Breast epithelium (tissue), 4 donors: ENCODE data around the gene KRT86. TPM values are rescaled to one million over a fixed set of nuclear protein-coding genes. Genes with fewer than 3 reads are reported as not detected.

ENCODE experiments used
- DNase-seq, 2 donors: peaks; one replicate each; pipeline ENCODE4 v3.0.0-alpha.2; 2019; ENCODE audit warnings: low spot score in 2 of 2
- H3K27ac ChIP-seq, 2 donors: fragments of 200-600 bp; sonication (generic) in 1 of 2; one replicate each; pipeline ENCODE4 v1.5.1; 2016 to 2019; ENCODE audit warnings: mild to moderate bottlenecking in 1 of 2
- H3K27me3 ChIP-seq, 2 donors: fragments of 200-600 bp; sonication (generic) in 1 of 2; one replicate each; pipeline versions ENCODE4 v1.5.1 to v1.6.0; 2017 to 2019; ENCODE audit warnings: control low read depth in 1 of 2, mild to moderate bottlenecking in 1 of 2
- H3K36me3 ChIP-seq: fragments of 200-600 bp; one replicate; pipeline ENCODE4 v1.5.1; 2019
- H3K4me1 ChIP-seq, 2 donors: fragments of 200-600 bp; sonication (generic); one replicate each; pipeline ENCODE4 v1.5.1; 2016 to 2019; ENCODE audit warnings: control low read depth in 1 of 2
- H3K4me3 ChIP-seq, 3 donors: fragments of 200-600 bp; sonication (generic); 1 replicate in 2 of 3; 2 replicates in 1 of 3; pipeline ENCODE4 v1.5.1; 2016 to 2019; ENCODE audit warnings: mild to moderate bottlenecking in 3 of 3, moderate library complexity in 2 of 3
- H3K9me3 ChIP-seq, 2 donors: fragments of 200-600 bp; sonication (generic) in 1 of 2; one replicate each; pipeline ENCODE4 v1.5.1; 2016 to 2019; ENCODE audit warnings: control low read depth in 1 of 2
- CTCF ChIP-seq, 3 donors: fragments of 450-650 bp; IDR thresholded peaks; one replicate each; pipeline ENCODE4 v1.5.1; 2016 to 2017; ENCODE audit warnings: antibody characterized with exemption in 3 of 3, mild to moderate bottlenecking in 3 of 3, moderate library complexity in 3 of 3
- POLR2A ChIP-seq: fragments of 450-650 bp; IDR thresholded peaks from one replicate; pipeline ENCODE4 v1.6.1; 2016; ENCODE audit warnings: antibody characterized with exemption, mild to moderate bottlenecking, moderate library complexity
- POLR2AphosphoS5 ChIP-seq, 3 donors: sonication (generic); formaldehyde crosslinking; IDR thresholded peaks; one replicate each; pipeline ENCODE4 v1.6.1; 2017; ENCODE audit warnings: antibody characterized with exemption in 3 of 3
- intact Hi-C: fragments of 100-400 bp; cut with DNase I; formaldehyde crosslinking; loops from one replicate; pipeline ENCODE4 v1.15.1; 2023; ENCODE audit warnings: low total_unique reads
- total RNA-seq, 3 donors: library from RNA; depleted of rRNA; stranded (reverse); fragments of >200 nt; gene quantifications; one replicate each; pipeline ENCODE4 v1.1.0, GENCODE V29; 2016

Gene KRT86
- total RNA-seq, 3 donors from 2014 or later, result 0.66 to 2.2 TPM; not detected in 1

GRCh38 chr12:52316701-52317100 is 42.3 kb downstream of the KRT86 start:
- no peaks in the 10 kb centered on the region for H3K4me1 ChIP-seq
- TF ChIP-seq POLR2A, result no peak
- TF ChIP-seq CTCF (IDR thresholded peaks at IDR 0.05), result no peak
- TF ChIP-seq POLR2AphosphoS5 (IDR thresholded peaks at IDR 0.05), result no peak
- H3K4me3 ChIP-seq, result no peak overlapping the region
- H3K27ac ChIP-seq, result no peak overlapping the region
- no peaks in the 10 kb centered on the region for H3K36me3 ChIP-seq
- no peak for DNase-seq
- no peaks in the 10 kb centered on the region for H3K9me3 ChIP-seq
- peaks cover 0 to 8% of the 10 kb centered on the region in 2 donors for H3K27me3 ChIP-seq
- intact Hi-C loops, result no loop called here

GRCh38 chr12:52317468-52318052 is 43.1 kb downstream of the KRT86 start:
- no peak for DNase-seq
- no peak overlapping the region for H3K27ac ChIP-seq
- H3K36me3 ChIP-seq, result no peaks in the 10 kb centered on the region
- peaks cover 0 to 8% of the 10 kb centered on the region in 2 donors for H3K27me3 ChIP-seq
- no peak overlapping the region for H3K4me3 ChIP-seq
- no peak for TF ChIP-seq POLR2A
- no peak for TF ChIP-seq CTCF (IDR thresholded peaks at IDR 0.05)
- no peak for TF ChIP-seq POLR2AphosphoS5 (IDR thresholded peaks at IDR 0.05)
- intact Hi-C loops, result no loop called here
- H3K9me3 ChIP-seq, result no peaks in the 10 kb centered on the region
- no peaks in the 10 kb centered on the region for H3K4me1 ChIP-seq

- no peak overlapping the region for H3K27ac ChIP-seq
- peaks cover 0 to 8% of the 10 kb centered on the region in 2 donors for H3K27me3 ChIP-seq
- H3K9me3 ChIP-seq, result no peaks in the 10 kb centered on the region
- no peak overlapping the region for H3K4me3 ChIP-seq
- intact Hi-C loops, result no loop called here
- H3K4me1 ChIP-seq, result no peaks in the 10 kb centered on the region
- no peak for TF ChIP-seq POLR2AphosphoS5 (IDR thresholded peaks at IDR 0.05)
- TF ChIP-seq POLR2A, result no peak
- no peak for TF ChIP-seq CTCF (IDR thresholded peaks at IDR 0.05)
- no peak for DNase-seq
- H3K36me3 ChIP-seq, result no peaks in the 10 kb centered on the region
Measured at GRCh38 chr12:52318241-52318990, 44.0 kb downstream of the KRT86 start.

GRCh38 chr12:52319097-52319496 is 44.7 kb downstream of the KRT86 start:
- no peak for DNase-seq
- Histone ChIP-seq H3K27ac (no peak overlapping the region), H3K27me3 (peaks cover 0 to 8% of the 10 kb centered on the region in 2 donors), H3K36me3 (no peaks in the 10 kb centered on the region), H3K9me3 (no peaks in the 10 kb centered on the region), H3K4me1 (no peaks in the 10 kb centered on the region), H3K4me3 (no peak overlapping the region)
- TF ChIP-seq POLR2A (no peak), POLR2AphosphoS5 (IDR thresholded peaks at IDR 0.05) (no peak), CTCF (IDR thresholded peaks at IDR 0.05) (peak in 2 of 3 donors; percentile 17 to 35)
- intact Hi-C loops, result loop anchor here (1.0 kb wide), 1 partner anchor 25 kb away; no protein-coding TSS in a partner anchor

- Histone ChIP-seq H3K27me3 (peaks cover 0 to 8% of the 10 kb centered on the region in 2 donors), H3K9me3 (no peaks in the 10 kb centered on the region), H3K36me3 (no peaks in the 10 kb centered on the region), H3K4me3 (no peak within 1 kb of the TSS), H3K4me1 (no peaks in the 10 kb centered on the region), H3K27ac (peak within 1 kb of the TSS in 1 of 2 donors; percentile 43)
- no peak for TF ChIP-seq POLR2A
- no peak for TF ChIP-seq CTCF (IDR thresholded peaks at IDR 0.05)
- TF ChIP-seq POLR2AphosphoS5 (IDR thresholded peaks at IDR 0.05), result no peak
- intact Hi-C loops, result no loop called here
- no peak for DNase-seq
Measured at GRCh38 chr12:52320784-52321400, 46.4 kb downstream of the KRT86 start, which contains the start of gene KRT83. KRT83 (minus strand) TSS chr12:52321398; CDS start chr12:52321335, 63 bp downstream.
